Stimulated activated naive CD4-positive, alpha-beta T cell treated with Interleukin-2 at 50 U/mL for 16 hours (primary cell): ENCODE measurements around the gene SFTPA1.
"Not testable (repeated sequence)": the region's sequence is repeated elsewhere in the genome, so short reads cannot be mapped to it uniquely, and the experiment has no call there.

Source experiments
- DNase-seq: peaks from one replicate; lab custom pipeline; 2025; lab: John Stamatoyannopoulos, UW

Gene SFTPA1

GRCh38 chr10:79610601-79611191, at the start of gene SFTPA1:
TSS of gene SFTPA1 (plus strand) at chr10:79610939. CDS start at chr10:79611826, 887 bp downstream.
- DNase-seq = no peak

DNA sequence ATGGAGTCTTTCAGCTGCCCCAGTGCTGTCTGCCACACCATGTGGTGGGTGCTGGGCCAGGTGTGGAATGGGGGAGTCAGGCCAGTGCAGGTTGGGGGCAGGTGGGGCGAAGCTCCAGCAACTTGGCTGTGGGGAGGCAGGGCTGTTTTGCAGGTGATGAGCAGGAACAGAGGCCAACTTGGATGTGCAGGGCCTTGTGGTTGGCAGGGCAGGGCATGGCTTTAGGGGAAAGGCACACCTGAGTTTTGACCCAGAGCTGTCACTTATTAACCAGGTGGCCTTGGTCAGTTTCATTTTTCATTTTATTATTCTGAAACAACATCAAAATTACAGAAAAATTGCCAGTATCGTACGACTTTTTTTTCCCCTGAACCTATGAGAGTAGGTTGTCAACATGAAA, 49.5 kb upstream of the SFTPA1 start:
- no peak for DNase-seq

DNA sequence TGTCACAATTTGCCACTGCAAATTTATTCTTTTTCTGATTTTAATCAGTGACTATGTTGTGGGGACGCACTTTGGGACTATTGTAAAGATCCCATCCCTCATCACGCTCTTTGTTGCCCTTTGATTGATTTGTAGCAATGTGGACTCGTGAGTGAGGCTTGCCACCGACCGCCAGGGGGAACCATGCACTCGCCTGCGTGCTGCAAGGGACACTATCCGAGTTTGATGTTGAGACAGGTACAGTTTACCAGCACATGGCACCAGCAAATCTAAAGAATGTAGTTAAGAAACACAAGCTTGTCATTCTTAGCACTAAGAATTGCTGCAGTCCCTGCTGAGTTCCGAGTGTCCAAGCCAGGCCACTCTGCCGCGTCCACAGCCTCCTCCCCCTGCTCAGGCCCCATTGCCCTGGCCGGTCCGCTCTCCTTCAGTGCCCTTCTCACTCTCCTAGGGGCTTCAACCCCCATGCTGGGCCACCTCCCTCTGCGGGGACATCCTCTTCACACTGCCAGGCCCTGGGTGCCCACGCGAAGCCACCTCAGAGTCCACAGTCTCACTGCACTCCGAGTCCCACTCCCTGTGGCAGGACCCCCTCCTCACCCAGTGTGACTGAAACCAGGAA, 48.5 kb upstream of the SFTPA1 start:
- DNase-seq = peak; percentile 55

- DNase-seq = no peak
Observed at GRCh38 chr10:79563426-79563825, 47.3 kb upstream of the SFTPA1 start.

- not testable (repeated sequence) for DNase-seq
Observed at GRCh38 chr10:79570624-79571023, 40.1 kb upstream of the SFTPA1 start.

GRCh38 chr10:79579361-79579760, 31.4 kb upstream of the SFTPA1 start:
- DNase-seq = no peak

- no peak for DNase-seq
Observed at GRCh38 chr10:79581044-79581443, 29.7 kb upstream of the SFTPA1 start.

GRCh38 chr10:79582096-79582495, 28.6 kb upstream of the SFTPA1 start:
- no peak for DNase-seq

GRCh38 chr10:79582954-79583353, 27.8 kb upstream of the SFTPA1 start:
- not testable (repeated sequence) for DNase-seq

GRCh38 chr10:79583488-79584024, 27.2 kb upstream of the SFTPA1 start:
- DNase-seq = no peak

DNA sequence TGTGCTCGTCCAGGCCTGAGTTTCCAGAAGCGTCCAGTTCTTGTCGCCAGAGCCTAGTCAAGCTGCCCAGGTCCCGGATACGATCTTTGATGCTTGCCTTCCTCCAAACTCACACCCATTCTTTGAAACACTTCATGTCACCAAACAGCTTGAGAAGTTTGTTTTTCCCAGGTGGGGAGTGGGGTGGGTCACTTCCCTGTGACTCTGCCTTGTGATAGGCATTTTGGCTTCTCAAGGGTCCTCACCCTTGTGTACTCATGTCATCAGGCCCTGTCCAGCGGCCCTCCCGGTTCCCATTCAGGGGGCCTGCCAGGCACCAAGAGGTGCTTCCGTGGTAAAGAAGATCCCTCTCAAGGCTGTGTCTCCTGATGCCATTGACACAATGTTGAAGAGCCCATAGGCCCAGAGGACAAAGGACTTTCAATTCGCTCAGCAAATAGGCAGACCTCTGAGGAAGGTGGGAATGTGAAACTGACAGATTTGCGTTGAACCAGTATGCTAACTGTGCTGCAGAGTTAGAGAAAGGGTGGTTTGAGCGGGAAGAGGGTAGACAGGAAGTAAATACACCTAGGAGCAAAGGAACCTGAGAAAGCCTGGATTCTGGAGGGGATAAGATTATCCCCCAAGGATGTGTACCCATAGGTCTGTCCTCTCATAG, 24.7 kb upstream of the SFTPA1 start:
- no peak for DNase-seq

- no peak for DNase-seq
Observed at GRCh38 chr10:79586933-79587332, 23.8 kb upstream of the SFTPA1 start.

GRCh38 chr10:79588800-79589199, 21.9 kb upstream of the SFTPA1 start:
- no peak for DNase-seq

- DNase-seq = no peak
Observed at GRCh38 chr10:79593377-79593776, 17.4 kb upstream of the SFTPA1 start.

DNA sequence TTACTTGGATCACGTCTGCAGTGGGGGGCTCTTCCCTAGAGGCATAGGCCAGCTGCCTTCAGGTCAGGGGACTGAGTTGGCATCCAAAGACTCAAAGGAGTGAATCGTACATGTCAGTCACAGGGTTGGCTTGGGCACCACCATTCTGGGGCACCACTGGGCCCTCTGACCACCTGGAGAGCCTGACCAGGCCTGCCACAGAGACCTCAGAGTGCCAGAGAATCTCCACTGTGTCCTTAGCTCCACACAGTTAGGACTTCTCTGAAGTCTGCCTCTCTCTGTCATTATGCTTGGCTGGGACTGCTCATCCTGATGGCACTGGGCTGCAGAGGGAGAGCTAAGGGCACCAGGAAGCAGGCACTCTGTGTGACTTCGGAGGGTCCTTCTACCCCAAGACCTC, 16.2 kb upstream of the SFTPA1 start:
- DNase-seq = not testable (repeated sequence)

DNA sequence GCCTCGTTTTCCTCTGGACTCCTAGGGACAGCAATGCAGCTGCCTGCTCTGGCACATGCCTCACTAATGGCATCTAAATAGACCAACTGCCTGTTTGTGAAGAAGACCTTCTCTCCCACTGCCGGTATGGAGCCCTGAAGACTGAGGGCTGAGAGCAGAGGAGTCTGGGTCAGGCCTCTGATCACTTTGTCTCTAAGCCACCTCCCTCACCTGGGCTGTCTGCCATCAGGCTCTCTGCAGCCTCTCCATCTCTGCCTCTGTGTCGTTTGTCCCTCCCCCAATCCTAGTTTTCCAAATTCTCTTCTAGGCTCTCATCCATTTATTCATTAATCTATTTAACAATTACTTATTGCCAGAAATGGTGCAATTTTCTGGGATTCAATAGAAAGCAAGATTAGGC, 15.2 kb upstream of the SFTPA1 start:
- no peak for DNase-seq

DNA sequence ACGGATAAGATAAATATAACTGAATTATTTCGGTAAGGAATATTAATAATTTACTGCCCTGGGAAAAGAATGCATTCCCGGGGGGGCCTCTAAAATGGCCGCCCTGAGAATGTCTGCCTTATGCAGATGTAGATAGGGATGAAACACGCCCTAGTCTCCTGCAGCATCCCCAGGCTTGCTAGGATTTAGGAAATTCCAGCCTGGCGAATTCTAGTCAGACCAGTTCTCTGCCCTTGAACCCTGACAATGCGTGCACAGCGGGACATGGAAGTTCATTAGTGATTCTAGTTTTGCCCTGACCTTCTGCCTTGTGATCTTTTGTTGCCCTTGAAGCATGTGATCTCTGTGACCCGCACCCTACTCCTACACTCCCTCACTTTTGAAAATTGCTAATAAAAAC, 11.1 kb upstream of the SFTPA1 start:
- not testable (repeated sequence) for DNase-seq

- no peak for DNase-seq
Observed at GRCh38 chr10:79601939-79602338, 8.8 kb upstream of the SFTPA1 start.

GRCh38 chr10:79602953-79603352, 7.8 kb upstream of the SFTPA1 start:
- DNase-seq = no peak

- DNase-seq = no peak
Observed at GRCh38 chr10:79604294-79604693, 6.4 kb upstream of the SFTPA1 start.

GRCh38 chr10:79605308-79605707, 5.4 kb upstream of the SFTPA1 start:
- no peak for DNase-seq

GRCh38 chr10:79608505-79609375, 2.0 kb upstream of the SFTPA1 start:
- no peak for DNase-seq
